Camera-type eye (tissue), 1 donor: ENCODE data around the gene RAB25. TPM values are rescaled to one million over a fixed set of nuclear protein-coding genes. Genes with fewer than 3 reads are reported as not detected.

ENCODE experiments used
- total RNA-seq: library from RNA; depleted of rRNA; stranded (reverse); fragments of >200 nt; gene quantifications from one replicate; pipeline ENCODE4 v1.2.3, GENCODE V29; 2014

Gene RAB25
- total RNA-seq, result 3.6 TPM

DNA sequence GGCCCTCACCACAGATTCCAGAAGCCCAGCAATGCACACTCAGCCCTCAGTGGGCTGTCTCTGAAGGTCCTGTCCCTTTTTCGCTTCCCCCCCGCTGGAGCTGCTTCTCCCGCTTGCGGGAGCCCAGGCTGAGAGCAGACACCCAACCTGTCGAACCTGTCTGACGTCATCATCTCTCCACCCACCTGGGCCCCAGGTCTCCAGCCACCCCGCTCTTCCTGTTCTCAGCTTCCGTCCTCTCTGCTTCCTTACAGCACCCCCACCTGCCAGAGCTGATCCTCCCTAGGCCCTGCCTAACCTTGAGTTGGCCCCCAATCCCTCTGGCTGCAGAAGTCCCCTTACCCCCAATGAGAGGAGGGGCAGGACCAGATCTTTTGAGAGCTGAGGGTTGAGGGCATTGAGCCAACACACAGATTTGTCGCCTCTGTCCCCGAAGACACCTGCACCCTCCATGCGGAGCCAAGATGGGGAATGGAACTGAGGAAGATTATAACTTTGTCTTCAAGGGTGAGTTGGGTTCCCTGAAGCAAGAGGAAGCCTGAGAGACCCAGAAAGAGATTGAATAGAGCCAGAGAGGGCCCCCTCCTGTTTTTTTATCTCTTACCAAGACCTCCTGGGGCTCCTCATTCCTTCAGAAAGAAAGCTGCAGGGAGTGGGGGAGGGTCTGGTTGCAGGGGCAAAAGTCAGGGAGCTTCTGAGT, at the start of gene RAB25:
Gene RAB25 (plus strand): TSS at position 224 of the 700 bp plus-strand sequence. CDS start 241 bp downstream, at position 465.

DNA sequence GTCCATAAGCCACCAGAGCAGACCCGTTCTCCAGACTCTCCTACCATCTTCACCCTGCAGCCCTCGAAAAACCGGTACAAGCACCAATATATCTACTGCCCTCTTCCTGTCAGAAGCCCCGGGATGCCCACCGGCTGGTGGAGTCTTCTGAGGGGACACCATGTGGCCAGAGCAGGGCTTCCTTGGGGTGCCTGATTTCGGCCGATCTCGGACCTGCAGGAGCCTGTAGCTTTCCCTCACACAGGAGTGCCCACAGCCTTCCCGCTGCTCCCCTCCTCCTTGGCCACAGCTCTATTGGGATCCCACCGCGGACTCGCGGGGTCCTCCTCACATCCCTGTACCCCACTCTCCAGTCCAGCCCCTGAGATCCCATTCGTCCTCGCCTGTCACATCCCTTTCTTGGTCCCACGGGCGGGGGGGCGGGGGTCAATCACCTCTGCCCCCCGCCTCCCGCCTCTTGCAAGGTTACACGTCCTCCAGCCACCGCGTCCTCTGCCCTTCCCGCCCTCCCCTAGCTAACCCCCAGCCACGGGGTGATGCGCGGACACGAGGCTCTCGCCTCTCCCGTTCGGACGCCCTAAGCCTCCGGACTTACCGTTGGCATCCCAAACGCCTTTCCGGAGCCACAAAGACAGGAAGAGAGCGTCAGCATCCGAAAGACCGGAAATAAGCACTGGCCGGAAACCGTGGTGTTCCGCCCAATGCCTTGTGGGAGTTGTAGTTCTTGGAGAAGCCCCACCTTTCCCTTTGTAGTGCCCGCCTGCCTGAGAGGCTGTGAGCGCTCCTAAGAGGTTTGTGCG, 40.5 kb upstream of the RAB25 start, which contains the start of gene SSR2:
Gene SSR2 (minus strand): TSS at position 659 of the 800 bp plus-strand sequence. CDS start 784 bp downstream, outside the sequence.

DNA sequence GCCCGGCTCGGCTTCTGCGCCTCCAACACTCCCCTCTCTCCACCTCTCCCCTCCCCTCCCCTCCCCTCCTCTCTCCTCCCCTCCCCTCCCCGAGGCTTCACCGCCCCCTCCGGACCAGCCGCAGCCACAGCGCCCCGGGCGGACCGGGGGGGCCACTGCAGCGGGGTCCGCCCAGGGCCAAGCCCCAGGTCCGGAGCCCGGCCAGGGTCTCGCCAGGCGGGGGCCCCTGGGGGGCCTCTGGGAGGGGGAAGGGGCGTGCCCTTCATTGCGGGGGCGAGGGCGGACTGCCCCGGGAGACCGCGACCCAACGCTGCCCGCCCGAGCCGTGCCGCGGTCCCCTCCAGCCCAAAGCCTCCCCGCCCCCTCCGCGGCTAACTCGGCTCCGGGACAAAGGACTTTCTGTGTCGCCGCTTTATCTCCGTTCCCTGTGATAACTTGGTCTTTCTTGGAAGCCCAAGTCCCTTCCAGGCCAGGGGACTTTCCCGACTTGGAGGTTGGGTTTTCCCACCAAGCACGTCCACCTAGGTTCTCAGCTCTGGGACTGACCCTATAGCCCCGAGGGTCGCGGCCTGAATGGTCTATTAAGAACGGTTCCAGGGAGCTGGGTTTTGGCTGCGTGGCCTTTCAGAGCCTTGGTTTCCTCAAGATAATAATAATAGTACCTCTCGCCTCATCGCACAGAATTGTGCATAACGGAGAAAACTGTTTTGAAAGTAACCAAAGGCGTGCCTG, 7.0 kb upstream of the RAB25 start, which contains the start of gene UBQLN4:
Gene UBQLN4 (minus strand): TSS at position 31 of the 732 bp plus-strand sequence. CDS start 97 bp downstream, outside the sequence.

DNA sequence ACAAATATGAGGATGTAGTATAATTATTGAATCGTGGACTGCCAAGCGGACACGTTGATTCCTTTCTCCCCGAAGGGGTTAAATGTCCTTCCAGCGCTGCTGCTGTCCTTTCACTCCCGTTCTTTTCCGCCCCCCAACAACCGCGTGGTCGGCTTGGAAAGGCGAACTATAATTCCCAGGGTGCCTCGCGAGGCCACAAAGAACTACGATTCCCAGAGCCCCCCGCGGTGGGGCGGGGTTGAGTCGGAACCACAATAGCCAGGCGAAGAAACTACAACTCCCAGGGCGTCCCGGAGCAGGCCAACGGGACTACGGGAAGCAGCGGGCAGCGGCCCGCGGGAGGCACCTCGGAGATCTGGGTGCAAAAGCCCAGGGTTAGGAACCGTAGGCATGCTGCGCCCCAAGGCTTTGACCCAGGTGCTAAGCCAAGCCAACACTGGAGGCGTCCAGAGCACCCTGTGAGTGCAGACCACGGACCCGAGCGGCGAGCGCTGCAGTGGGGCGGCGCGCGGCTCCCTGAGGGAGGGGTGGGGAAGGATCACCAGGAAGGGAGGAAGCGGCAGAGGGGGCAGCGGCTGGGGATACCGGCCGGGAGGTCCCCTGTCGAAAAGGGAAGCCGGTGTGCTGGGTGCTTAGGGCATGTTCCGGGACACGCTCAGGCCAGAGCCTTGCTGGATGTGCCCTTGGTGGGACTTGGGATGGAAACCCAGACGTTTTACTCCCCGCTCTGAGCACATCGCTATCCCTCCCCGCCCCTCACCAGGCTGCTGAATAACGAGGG, 6.3 kb upstream of the RAB25 start, which contains the start of gene LAMTOR2:
Gene LAMTOR2 (plus strand): TSS at position 283 of the 781 bp plus-strand sequence. CDS start 108 bp downstream, at position 391.

DNA sequence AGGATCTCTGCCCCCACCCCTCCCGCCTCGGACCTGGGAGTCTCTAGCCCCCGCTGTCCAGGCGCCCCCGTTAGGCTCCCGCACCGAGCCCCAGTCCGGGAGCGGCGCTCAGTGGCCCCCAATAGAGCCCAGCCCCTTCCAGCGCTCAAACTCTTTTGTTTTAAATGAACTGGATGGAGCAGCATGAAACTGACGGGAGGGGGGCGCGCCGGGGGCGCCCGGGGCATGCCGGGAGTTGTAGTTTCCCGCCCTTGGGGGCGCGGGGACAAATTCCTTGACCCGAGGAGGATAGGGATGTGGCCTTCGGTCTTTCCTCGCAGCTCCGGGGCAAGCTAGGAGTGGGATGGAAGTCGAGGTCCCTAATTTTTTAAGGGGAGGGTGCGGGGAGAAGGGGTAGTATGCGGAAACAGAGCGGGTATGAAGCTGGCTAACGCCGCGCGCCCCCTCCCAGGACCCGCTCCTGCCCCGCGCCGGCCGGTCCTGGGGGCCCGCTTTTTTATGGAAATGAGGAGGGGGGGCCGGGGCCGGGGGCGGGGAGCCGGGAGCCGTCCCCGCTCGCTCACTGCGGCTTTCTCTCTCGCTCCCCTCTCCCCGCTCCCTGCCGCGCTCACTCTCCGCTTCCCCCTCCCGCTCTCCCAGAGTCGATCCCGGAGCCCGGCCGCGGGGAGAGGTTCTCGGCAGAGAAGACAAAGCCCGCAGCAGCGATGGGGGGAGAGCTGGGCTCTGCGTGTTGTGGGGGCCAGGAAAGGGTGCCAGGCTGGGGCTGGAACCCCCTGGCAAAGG, 21.5 kb downstream of the RAB25 start, which contains the start of gene MEX3A:
Gene MEX3A (minus strand): TSS at position 157 of the 783 bp plus-strand sequence. CDS start 467 bp downstream, outside the sequence.

DNA sequence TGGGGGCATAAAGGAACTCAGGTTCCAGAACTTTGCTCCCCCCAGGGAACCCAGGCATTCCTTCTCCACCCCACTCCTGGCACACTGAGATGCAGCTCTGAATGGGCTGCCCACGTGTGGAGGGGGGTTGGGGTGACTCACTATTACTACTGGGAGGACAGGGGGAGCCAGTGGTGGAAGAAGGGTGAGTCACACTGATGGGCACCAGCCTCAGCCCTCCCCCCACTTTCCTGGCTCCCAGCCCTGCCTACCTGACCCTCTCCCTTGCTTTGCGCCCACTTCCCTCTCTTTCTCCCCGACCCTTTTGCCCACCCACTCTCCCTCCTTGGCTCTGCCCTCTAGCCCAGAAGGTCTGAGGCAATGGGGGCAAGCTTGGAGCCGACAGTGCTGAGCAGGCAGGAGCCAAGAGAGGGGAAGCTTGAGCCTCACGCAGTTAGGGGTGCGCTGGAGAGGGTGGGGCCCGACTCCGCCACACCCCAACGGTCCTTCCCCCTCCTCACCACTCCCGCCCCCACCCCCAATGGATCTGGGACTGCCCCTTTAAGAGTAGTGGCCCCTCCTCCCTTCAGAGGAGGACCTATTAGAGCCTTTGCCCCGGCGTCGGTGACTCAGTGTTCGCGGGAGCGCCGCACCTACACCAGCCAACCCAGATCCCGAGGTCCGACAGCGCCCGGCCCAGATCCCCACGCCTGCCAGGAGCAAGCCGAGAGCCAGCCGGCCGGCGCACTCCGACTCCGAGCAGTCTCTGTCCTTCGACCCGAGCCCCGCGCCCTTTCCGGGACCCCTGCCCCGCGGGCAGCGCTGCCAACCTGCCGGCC, 53.4 kb downstream of the RAB25 start, which contains the start of gene LMNA:
Gene LMNA (plus strand): TSS at position 611 of the 818 bp plus-strand sequence. CDS start 208 bp downstream, outside the sequence.

Other genes starting within 250 kb of the RAB25 start
- 66.4 TPM for gene GON4L, start 203.9 kb upstream of the RAB25 start, total RNA-seq
- gene SYT11, start 201.6 kb upstream of the RAB25 start, total RNA-seq, result 134 TPM
- gene RIT1, start 149.8 kb upstream of the RAB25 start, total RNA-seq, result 54.2 TPM
- 71.8 TPM for gene KHDC4, start 126.7 kb upstream of the RAB25 start, total RNA-seq
- gene RXFP4, start 119.5 kb upstream of the RAB25 start, total RNA-seq, result not detected
- gene ARHGEF2, start 82.6 kb upstream of the RAB25 start, total RNA-seq, result 97.5 TPM
- gene SSR2, start 40.2 kb upstream of the RAB25 start, total RNA-seq, result 312 TPM
- gene UBQLN4, start 7.4 kb upstream of the RAB25 start, total RNA-seq, result 24.2 TPM
- 30.1 TPM for gene LAMTOR2, start 6.4 kb upstream of the RAB25 start, total RNA-seq
- 37.0 TPM for gene MEX3A, start 21.3 kb downstream of the RAB25 start, total RNA-seq
- 201 TPM for gene LMNA, start 53.6 kb downstream of the RAB25 start, total RNA-seq
- gene SEMA4A, start 92.4 kb downstream of the RAB25 start, total RNA-seq, result 12.1 TPM
- gene SLC25A44, start 132.9 kb downstream of the RAB25 start, total RNA-seq, result 16.4 TPM
- gene PMF1, start 151.8 kb downstream of the RAB25 start, total RNA-seq, result 47.1 TPM
- gene BGLAP, start 181.0 kb downstream of the RAB25 start, total RNA-seq, result 1.5 TPM
- 4.6 TPM for gene PAQR6, start 186.9 kb downstream of the RAB25 start, total RNA-seq
- 63.6 TPM for gene SMG5, start 221.7 kb downstream of the RAB25 start, total RNA-seq
- gene TMEM79, start 223.2 kb downstream of the RAB25 start, total RNA-seq, result 3.7 TPM
- 16.9 TPM for gene GLMP, start 234.5 kb downstream of the RAB25 start, total RNA-seq
- gene VHLL, start 238.1 kb downstream of the RAB25 start, total RNA-seq, result not detected